ELR (cell line): ENCODE measurements around the gene TRAPPC1.

Experiments
- DNase-seq: peaks from one replicate; pipeline ENCODE4 v3.0.0-alpha.2; 2015; ENCODE audit warnings: low read depth

Gene TRAPPC1

DNA sequence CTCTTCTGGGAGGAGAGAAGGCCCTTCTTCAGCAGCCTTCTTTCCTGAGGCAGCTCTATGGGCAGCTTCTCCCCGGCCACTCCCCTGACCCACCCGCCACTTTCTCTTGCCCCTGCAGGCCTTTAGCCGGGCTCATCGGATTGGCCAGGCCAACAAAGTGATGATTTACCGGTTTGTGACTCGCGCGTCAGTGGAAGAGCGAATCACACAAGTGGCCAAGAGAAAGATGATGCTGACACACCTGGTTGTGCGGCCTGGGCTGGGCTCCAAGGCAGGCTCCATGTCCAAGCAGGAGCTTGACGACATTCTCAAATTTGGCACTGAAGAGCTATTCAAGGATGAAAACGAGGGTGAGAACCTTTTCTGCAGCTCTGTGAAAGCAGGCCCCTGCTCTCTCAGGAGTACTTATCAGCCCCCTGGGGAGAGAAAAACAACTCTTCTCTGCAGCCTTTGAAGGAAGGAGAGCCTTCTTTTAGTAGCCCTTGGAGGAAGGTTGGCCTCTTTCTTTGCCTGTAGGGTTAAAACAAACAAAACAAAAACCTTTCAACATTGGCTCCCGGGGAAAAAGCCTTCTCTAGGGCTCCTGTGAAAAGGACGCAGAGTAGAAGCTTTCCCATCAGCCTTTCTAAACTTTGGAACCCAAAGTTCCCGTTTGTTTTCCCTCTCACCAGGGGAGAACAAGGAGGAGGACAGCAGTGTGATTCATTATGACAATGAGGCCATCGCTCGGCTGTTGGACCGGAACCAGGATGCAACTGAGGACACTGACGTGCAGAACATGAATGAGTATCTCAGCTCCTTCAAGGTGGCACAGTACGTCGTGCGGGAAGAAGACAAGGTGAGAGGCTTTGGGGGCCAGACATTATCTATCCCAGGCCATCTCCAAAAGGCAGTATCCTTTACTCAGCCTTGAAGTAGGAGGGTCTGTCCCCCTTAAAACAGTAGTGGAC lies 28.3 kb downstream of the TRAPPC1 start:
- DNase-seq = no peak

- peak; percentile 69 for DNase-seq
These were observed 34.0 kb downstream of the TRAPPC1 start for GRCh38 chr17:7897773-7898172.

DNA sequence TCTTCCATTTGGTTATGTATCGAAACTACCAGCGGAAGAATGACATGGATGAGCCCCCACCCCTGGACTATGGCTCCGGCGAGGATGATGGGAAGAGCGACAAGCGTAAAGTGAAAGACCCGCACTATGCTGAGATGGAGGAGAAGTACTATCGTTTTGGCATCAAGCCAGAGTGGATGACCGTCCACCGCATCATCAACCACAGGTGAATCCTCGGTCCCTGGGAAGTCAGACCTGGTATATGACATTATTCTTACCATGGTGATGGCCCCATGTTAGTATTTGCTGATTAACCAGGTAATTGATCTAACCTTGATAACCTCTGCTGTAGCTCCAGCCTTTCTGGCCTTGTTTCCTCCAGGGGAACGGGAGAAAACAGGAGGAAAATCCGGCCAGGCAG lies 34.7 kb downstream of the TRAPPC1 start:
- peak; percentile 46 for DNase-seq

DNA sequence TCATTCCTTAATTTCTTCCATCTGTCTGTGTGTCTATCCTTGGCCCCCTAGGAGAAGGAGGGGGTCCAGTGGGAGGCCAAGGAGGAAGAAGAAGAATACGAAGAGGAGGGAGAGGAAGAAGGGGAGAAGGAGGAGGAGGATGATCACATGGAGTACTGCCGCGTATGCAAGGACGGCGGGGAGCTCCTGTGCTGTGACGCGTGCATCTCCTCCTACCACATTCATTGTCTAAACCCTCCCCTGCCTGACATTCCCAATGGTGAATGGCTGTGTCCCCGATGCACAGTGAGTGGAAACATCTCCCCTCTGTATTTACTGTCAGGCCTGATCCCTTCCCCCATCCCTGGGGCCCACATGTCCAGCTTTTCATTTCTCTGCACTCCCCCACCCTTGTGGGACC lies 36.9 kb downstream of the TRAPPC1 start:
- no peak for DNase-seq

- no peak for DNase-seq
These were observed 37.5 kb downstream of the TRAPPC1 start for GRCh38 chr17:7894226-7894625.

- no peak for DNase-seq
These were observed 38.4 kb downstream of the TRAPPC1 start for GRCh38 chr17:7893187-7893880.

DNA sequence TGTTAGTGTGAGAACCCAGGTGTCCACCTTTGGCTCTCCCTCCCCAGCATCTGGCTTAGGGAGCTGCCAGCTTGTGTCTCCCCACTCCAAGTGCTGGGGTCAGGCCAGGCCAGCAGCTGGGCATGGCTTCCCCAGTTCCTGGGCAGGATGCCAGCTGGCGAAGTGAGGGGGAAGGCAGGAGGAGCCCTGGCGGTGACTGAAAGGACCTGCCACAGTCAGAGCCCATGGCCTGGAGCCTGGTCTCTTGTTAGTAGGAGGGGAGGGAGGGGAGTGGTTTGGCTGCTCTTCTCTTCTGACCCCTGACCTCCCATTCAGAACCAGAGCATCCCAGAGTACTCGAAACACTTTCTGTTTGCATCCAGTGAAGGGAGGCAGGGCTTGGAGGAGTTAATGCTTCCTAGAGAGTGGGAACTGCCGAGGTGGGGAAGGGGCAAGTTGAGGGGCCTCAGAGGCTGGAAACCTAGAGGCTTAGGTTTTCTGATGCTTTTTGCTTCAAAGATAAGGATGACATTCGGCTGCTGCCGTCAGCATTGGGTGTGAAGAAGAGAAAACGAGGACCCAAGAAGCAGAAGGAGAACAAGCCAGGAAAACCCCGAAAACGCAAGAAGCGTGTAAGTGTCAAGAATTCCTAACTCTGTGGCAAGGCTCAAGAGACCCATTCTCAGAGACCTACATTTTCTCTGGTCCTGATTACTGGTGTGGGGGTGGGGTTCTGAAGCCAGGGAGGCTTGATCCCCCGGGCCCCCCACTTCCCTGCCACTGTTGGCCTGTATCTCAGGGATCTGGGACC lies 42.4 kb downstream of the TRAPPC1 start:
- DNase-seq = peak; percentile 93

GRCh38 chr17:7888184-7888920 lies 43.4 kb downstream of the TRAPPC1 start, which contains the start of gene CHD3:
Gene CHD3, plus strand, starts transcription at chr17:7888789. Its CDS starts 212 bp downstream, at chr17:7889001.
- DNase-seq = no peak

DNA sequence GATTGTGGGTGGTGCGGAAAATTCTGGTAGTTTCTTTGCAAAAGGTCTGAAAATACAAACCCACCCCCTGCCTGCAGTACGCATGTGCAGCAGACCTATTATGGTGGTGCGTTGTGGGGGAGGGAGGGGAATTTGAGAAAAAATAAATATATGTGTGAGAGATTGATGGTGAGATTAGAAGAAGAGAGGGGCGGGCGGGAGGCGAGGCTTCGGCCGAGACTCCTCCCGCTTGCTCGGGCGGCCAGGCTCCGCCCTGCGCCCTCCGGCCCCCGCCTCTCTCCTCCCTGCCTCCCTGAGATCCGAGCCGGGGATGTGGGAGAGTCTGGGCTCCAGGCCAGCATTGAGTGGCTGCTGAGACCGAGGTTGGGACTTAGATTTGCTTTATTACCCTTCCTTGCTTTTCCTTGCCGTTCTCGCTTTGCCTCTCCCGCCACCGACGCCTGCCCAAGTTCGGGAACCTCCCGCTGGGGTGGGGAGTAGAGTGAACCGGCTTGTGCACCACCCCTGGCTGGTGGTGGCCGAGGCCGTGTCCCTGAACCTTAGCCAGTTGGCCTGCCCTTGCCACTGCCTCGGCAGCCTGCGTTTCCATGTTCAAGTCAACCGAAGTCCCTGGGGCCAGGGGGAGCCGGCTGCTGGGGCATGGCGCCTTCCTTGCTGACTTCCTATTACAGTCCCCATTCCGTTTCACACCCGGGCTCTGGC lies 44.1 kb downstream of the TRAPPC1 start:
- peak; percentile 95 for DNase-seq

DNA sequence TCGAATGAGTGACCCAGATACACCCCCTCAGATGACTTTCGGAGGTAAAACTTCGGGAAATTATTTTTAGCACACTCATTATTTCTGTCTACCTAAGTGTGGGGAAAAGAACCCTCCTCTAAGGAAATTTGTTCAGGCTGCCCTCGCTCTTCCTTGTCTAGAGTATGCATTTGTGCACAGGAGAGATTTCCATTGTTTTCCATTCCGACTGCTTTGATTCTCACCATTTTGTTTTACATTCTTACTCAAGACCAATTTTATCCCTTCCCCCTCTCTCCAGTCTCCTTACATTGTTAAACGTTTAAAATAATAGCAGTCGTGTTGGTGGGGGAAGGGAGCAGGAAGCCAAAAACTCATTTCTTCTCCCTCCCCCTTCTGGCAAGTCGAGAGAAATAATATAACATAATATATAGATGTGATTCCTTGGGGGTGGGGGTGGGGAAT lies 44.7 kb downstream of the TRAPPC1 start:
- DNase-seq = no peak

GRCh38 chr17:7886227-7887037 lies 45.3 kb downstream of the TRAPPC1 start:
- DNase-seq = peak; percentile 59

- peak; percentile 59 for DNase-seq
These were observed 46.1 kb downstream of the TRAPPC1 start for GRCh38 chr17:7885367-7886226.

DNA sequence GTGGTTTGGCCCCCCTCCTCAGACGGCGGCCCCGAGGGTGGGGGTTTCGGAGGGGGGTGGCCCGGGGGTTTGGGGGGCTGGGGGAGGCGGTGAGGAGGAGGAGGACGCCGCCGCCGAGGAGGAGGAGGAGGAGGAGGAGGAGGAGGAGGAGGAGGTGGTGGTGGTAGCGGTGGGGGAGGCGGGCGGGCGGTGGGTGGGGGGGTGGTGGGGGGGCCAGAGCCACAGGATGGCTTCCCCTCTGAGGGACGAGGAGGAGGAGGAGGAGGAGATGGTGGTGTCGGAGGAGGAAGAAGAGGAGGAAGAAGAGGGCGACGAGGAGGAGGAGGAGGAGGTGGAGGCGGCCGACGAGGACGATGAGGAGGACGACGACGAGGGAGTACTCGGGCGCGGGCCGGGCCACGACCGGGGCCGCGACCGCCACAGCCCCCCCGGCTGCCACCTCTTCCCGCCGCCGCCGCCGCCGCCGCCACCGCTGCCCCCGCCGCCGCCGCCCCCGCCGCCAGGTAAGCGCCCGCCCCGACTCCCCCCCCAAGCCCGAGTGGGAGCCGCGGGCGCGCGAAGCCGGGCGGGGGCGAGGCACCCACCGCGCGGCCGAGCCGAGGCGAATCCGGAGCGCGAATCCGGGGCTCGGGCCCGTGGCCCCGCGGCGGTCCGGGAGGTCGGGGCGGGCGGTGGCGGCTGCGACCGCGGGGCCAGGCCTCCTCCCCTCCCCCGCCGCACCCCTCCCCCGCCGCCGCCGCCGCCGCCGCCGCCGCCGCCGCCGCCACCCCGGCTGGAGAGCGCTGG lies 47.0 kb downstream of the TRAPPC1 start:
- DNase-seq = peak; percentile 26

DNA sequence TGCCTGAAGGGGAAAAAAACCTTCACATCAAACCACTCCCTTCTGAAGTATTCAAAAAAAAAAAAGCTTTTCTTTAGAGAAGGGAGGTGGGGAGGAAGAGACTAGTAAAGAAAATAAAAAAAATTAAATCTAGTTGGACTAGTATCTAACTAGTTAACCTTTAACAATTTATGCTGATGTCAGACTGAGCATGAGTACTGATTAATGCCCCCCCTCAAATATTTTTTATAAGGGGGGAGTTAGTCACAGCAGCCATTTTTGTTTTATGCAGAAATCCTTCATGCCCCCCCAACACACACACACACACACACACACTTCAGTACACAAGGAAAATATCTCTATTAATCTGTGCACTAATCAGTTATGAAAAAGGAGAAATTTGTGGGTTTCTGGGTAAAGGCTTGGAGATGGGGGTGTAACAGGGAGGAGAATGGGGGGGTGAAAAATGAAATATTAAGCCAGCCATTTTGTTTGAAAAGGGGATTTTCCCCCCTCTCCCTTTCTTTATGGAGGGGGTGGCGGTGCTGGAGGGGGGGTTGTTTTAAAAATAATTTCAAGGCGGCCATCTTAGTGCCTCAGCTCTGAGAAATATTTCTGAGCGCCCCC lies 47.9 kb downstream of the TRAPPC1 start:
- DNase-seq = peak; percentile 61

GRCh38 chr17:7882629-7883028 lies 49.1 kb downstream of the TRAPPC1 start:
- no peak for DNase-seq

- DNase-seq = no peak
These were observed 49.7 kb downstream of the TRAPPC1 start for GRCh38 chr17:7882068-7882467.

GRCh38 chr17:7881276-7882054 lies 50.3 kb downstream of the TRAPPC1 start:
- no peak for DNase-seq
